HG02610 (cell line): ENCODE results near the gene KMT2C.
"Not testable (repeated sequence)": the region's sequence is repeated elsewhere in the genome, so short reads cannot be mapped to it uniquely, and the experiment has no call there.

ENCODE experiments used
- ATAC-seq: cut with Tn5 transposase; IDR thresholded peaks from one replicate; pipeline ENCODE4 v1.9.1; 2021; ENCODE audit warnings: mild to moderate bottlenecking, moderate library complexity; ENCODE audit not compliant: unreplicated experiment

KMT2C gene

GRCh38 chr7:152365982-152366603, 69.7 kb downstream of the KMT2C start:
- no peak for ATAC-seq

GRCh38 chr7:152363798-152364197, 72.0 kb downstream of the KMT2C start:
- ATAC-seq = no peak

- no peak for ATAC-seq
Measured at GRCh38 chr7:152362128-152362926, 73.5 kb downstream of the KMT2C start.

- ATAC-seq = peak; percentile 73
Measured at GRCh38 chr7:152355474-152356057, 80.2 kb downstream of the KMT2C start.

GRCh38 chr7:152354061-152354460, 81.7 kb downstream of the KMT2C start:
- no peak for ATAC-seq

- not testable (repeated sequence) for ATAC-seq
Measured at GRCh38 chr7:152353281-152353680, 82.5 kb downstream of the KMT2C start.

GRCh38 chr7:152351747-152352146, 84.1 kb downstream of the KMT2C start:
- not testable (repeated sequence) for ATAC-seq

- ATAC-seq = no peak
Measured at GRCh38 chr7:152351168-152351567, 84.6 kb downstream of the KMT2C start.

- ATAC-seq = no peak
Measured at GRCh38 chr7:152347888-152348287, 87.9 kb downstream of the KMT2C start.

GRCh38 chr7:152344253-152344652, 91.5 kb downstream of the KMT2C start:
- peak; percentile 69 for ATAC-seq

GRCh38 chr7:152342796-152343195, 93.0 kb downstream of the KMT2C start:
- no peak for ATAC-seq

GRCh38 chr7:152341914-152342236, 93.9 kb downstream of the KMT2C start:
- ATAC-seq = no peak

- peak; percentile 73 for ATAC-seq
Measured at GRCh38 chr7:152341039-152341913, 94.5 kb downstream of the KMT2C start.

GRCh38 chr7:152340161-152340560, 95.6 kb downstream of the KMT2C start:
- no peak for ATAC-seq

GRCh38 chr7:152338561-152338960, 97.2 kb downstream of the KMT2C start:
- ATAC-seq = no peak

GRCh38 chr7:152336754-152337368, 98.9 kb downstream of the KMT2C start:
- peak; percentile 55 for ATAC-seq

- ATAC-seq = peak; percentile 65
Measured at GRCh38 chr7:152335900-152336571, 99.8 kb downstream of the KMT2C start.

- ATAC-seq = no peak
Measured at GRCh38 chr7:152333134-152333533, 102.7 kb downstream of the KMT2C start.

GRCh38 chr7:152330827-152331226, 105.0 kb downstream of the KMT2C start:
- ATAC-seq = no peak

GRCh38 chr7:152329469-152329868, 106.3 kb downstream of the KMT2C start:
- ATAC-seq = no peak
